ENCODE measurements around the gene TPD52L1. TPM values are rescaled to one million over a fixed set of nuclear protein-coding genes. Genes with fewer than 3 reads are reported as not detected.

Gene TPD52L1
- total and polyA plus RNA-seq, 2 experiments from 2014 or later: 22.8 to 24.0 TPM

DNA sequence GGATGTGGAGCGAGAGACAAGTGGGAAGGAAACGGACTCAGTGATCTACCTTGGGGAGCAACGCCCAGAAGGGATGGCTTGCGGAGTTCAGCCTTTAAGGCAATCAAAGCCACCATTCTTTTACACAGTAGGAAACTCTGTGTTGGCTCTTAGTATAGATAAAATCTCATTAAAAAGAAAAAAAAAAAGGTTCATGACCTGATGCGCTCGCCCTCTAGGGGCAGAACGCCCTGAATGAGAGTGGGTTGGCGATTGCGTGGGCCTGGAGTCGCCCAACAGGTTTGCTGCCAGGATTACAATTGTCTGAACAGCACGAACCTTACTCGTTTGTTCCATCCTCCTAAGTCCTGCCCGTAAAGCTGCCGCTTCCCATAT lies 1.2 kb downstream of the TPD52L1 start:
- peak; percentile 69 for DNase-seq (ENCODE audit: low spot score)
- no peak overlapping the region for H3K27ac Mint-ChIP-seq
- peak overlapping the region; percentile 84 for H3K4me2 ChIP-seq

More for the DNA sequence above, 1.2 kb downstream of the TPD52L1 start:
- Histone ChIP-seq H3K79me2 (replicated peaks; ENCODE audit: insufficient read depth) (no peaks in the 10 kb centered on the region), H3K9me2 (ENCODE audit: insufficient read depth) (0 out of 2 replicates have a peak, but pooled peaks cover 4% of the 10 kb centered on the region), H3K4me3 (peak overlapping the region; percentile 75), H4K20me1 (replicated peaks; ENCODE audit: insufficient read depth) (no peaks in the 10 kb centered on the region), H2AFZ (peak overlapping the region; percentile 98), H3K27ac (ENCODE audit: low read depth) (no peak overlapping the region), H3K36me3 (ENCODE audit: insufficient read depth) (no peaks in the 10 kb centered on the region), H3K27me3 (ENCODE audit: insufficient read depth) (peaks cover 32% of the 10 kb centered on the region), H3K4me1 (ENCODE audit: insufficient read depth) (peaks cover 9% of the 10 kb centered on the region; the same call in 1 of the 2 replicates), H3F3A (replicated peaks; ENCODE audit: low read depth) (no peaks in the 10 kb centered on the region)
- peak; percentile 53 for ATAC-seq
- Mint-ChIP-seq H3K4me3 (peak overlapping the region; percentile 83), H3K36me3 (ENCODE audit: low read depth) (no peaks in the 10 kb centered on the region; the same call in 2 of the 3 replicates), H3K27me3 (ENCODE audit: insufficient read depth, low read depth, poor library complexity) (peaks cover 15% of the 10 kb centered on the region), H3K9me3 (no peaks in the 10 kb centered on the region), H3K4me1 (peaks cover 19% of the 10 kb centered on the region; the same call in 2 of the 3 replicates)
- TF ChIP-seq, protein P1, sequence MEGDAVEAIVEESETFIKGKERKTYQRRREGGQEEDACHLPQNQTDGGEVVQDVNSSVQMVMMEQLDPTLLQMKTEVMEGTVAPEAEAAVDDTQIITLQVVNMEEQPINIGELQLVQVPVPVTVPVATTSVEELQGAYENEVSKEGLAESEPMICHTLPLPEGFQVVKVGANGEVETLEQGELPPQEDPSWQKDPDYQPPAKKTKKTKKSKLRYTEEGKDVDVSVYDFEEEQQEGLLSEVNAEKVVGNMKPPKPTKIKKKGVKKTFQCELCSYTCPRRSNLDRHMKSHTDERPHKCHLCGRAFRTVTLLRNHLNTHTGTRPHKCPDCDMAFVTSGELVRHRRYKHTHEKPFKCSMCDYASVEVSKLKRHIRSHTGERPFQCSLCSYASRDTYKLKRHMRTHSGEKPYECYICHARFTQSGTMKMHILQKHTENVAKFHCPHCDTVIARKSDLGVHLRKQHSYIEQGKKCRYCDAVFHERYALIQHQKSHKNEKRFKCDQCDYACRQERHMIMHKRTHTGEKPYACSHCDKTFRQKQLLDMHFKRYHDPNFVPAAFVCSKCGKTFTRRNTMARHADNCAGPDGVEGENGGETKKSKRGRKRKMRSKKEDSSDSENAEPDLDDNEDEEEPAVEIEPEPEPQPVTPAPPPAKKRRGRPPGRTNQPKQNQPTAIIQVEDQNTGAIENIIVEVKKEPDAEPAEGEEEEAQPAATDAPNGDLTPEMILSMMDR (conservative IDR thresholded peaks at IDR 0.05; ENCODE audit: low read depth in 2 of 2): peak; percentile 52 to 53
- TF ChIP-seq STAT1 (IDR thresholded peaks at IDR 0.05; ENCODE audit: unreplicated experiment) (no peak), CREB1 (CRISPR knock-in tag; IDR thresholded peaks at IDR 0.05; ENCODE audit: low read depth) (no peak)
- TF ChIP-seq, protein P2, sequence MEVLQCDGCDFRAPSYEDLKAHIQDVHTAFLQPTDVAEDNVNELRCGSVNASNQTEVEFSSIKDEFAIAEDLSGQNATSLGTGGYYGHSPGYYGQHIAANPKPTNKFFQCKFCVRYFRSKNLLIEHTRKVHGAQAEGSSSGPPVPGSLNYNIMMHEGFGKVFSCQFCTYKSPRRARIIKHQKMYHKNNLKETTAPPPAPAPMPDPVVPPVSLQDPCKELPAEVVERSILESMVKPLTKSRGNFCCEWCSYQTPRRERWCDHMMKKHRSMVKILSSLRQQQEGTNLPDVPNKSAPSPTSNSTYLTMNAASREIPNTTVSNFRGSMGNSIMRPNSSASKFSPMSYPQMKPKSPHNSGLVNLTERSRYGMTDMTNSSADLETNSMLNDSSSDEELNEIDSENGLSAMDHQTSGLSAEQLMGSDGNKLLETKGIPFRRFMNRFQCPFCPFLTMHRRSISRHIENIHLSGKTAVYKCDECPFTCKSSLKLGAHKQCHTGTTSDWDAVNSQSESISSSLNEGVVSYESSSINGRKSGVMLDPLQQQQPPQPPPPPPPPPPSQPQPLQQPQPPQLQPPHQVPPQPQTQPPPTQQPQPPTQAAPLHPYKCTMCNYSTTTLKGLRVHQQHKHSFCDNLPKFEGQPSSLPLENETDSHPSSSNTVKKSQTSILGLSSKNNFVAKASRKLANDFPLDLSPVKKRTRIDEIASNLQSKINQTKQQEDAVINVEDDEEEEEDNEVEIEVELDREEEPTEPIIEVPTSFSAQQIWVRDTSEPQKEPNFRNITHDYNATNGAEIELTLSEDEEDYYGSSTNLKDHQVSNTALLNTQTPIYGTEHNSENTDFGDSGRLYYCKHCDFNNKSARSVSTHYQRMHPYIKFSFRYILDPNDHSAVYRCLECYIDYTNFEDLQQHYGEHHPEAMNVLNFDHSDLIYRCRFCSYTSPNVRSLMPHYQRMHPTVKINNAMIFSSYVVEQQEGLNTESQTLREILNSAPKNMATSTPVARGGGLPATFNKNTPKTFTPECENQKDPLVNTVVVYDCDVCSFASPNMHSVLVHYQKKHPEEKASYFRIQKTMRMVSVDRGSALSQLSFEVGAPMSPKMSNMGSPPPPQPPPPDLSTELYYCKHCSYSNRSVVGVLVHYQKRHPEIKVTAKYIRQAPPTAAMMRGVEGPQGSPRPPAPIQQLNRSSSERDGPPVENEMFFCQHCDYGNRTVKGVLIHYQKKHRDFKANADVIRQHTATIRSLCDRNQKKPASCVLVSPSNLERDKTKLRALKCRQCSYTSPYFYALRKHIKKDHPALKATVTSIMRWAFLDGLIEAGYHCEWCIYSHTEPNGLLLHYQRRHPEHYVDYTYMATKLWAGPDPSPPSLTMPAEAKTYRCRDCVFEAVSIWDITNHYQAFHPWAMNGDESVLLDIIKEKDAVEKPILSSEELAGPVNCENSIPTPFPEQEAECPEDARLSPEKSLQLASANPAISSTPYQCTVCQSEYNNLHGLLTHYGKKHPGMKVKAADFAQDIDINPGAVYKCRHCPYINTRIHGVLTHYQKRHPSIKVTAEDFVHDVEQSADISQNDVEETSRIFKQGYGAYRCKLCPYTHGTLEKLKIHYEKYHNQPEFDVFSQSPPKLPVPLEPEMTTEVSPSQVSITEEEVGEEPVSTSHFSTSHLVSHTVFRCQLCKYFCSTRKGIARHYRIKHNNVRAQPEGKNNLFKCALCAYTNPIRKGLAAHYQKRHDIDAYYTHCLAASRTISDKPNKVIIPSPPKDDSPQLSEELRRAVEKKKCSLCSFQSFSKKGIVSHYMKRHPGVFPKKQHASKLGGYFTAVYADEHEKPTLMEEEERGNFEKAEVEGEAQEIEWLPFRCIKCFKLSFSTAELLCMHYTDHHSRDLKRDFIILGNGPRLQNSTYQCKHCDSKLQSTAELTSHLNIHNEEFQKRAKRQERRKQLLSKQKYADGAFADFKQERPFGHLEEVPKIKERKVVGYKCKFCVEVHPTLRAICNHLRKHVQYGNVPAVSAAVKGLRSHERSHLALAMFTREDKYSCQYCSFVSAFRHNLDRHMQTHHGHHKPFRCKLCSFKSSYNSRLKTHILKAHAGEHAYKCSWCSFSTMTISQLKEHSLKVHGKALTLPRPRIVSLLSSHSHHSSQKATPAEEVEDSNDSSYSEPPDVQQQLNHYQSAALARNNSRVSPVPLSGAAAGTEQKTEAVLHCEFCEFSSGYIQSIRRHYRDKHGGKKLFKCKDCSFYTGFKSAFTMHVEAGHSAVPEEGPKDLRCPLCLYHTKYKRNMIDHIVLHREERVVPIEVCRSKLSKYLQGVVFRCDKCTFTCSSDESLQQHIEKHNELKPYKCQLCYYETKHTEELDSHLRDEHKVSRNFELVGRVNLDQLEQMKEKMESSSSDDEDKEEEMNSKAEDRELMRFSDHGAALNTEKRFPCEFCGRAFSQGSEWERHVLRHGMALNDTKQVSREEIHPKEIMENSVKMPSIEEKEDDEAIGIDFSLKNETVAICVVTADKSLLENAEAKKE (CRISPR knock-in tag; IDR thresholded peaks at IDR 0.05): no peak

Data from GM23338 (cell line).